ENCODE data around the gene CD9.

- no peak for TF ChIP-seq CSDC2 (CRISPR knock-in tag; IDR thresholded peaks at IDR 0.05)
- TF ChIP-seq ZC3H10 (CRISPR knock-in tag; IDR thresholded peaks at IDR 0.05) = no peak
- TF ChIP-seq RARB (CRISPR knock-in tag; IDR thresholded peaks at IDR 0.05) = no peak
- no peak for TF ChIP-seq ZNF70 (CRISPR knock-in tag; IDR thresholded peaks at IDR 0.05)
- TF ChIP-seq TSHZ2 (CRISPR knock-in tag; IDR thresholded peaks at IDR 0.05) = no peak
- TF ChIP-seq SNAI2 (CRISPR knock-in tag; IDR thresholded peaks at IDR 0.05) = no peak
- no peak for TF ChIP-seq ISL1 (CRISPR knock-in tag; IDR thresholded peaks at IDR 0.05)
- TF ChIP-seq CSRNP3 (CRISPR knock-in tag; IDR thresholded peaks at IDR 0.05) = no peak
- no peak for TF ChIP-seq PATZ1 (CRISPR knock-in tag; IDR thresholded peaks at IDR 0.05; ENCODE audit: borderline replicate concordance)
- no peak for TF ChIP-seq TCF4 (CRISPR knock-in tag; IDR thresholded peaks at IDR 0.05; ENCODE audit: borderline replicate concordance)
- no peak for TF ChIP-seq ARNTL (CRISPR knock-in tag; IDR thresholded peaks at IDR 0.05; ENCODE audit: borderline replicate concordance, low read depth)
These were observed 26.5 kb downstream of the CD9 start for GRCh38 chr12:6226679-6227051.

All from SK-N-SH treated with all-trans-retinoic acid at 6 μM for 48 hours (cell line).